ENCODE data around the gene KIAA1958. TPM values are rescaled to one million over a fixed set of nuclear protein-coding genes. Genes with fewer than 3 reads are reported as not detected.

The KIAA1958 gene
- total RNA-seq, 2 donors from 2014 or later, result 5.8 to 6.0 TPM

Other genes starting within 250 kb of the KIAA1958 start
- 10 to 100 TPM; 26.5 to 55.6 TPM for gene PTBP3, start 153.2 kb upstream of the KIAA1958 start, total RNA-seq
- gene HSDL2, start 106.7 kb upstream of the KIAA1958 start, total RNA-seq, result 10 to 100 TPM; 31.7 to 36.3 TPM
- 10 to 100 TPM; 16.1 to 21.6 TPM for gene INIP, start 231.3 kb downstream of the KIAA1958 start, total RNA-seq

All from thoracic aorta (tissue), 2 donors.